Keratinocyte (primary cell): ENCODE data around the gene DOCK3. TPM values are rescaled to one million over a fixed set of nuclear protein-coding genes. Genes with fewer than 3 reads are reported as not detected.

Experiments used
- DNase-seq: peaks from one replicate; pipeline ENCODE4 v3.0.0-alpha.2; 2011; ENCODE audit warnings: low read depth, missing footprints, low spot score
- FAIRE-seq: peaks from 2 replicates; lab custom pipeline; 2011; peaks lifted over from hg19 to GRCh38; lab: Jason Lieb, UNC
- H2AFZ ChIP-seq: 2 replicates; pipeline ENCODE4 v1.6.0; 2012; ENCODE audit warnings: low read length, control low read depth, inconsistent platforms; ENCODE audit not compliant: control insufficient read depth
- H3K27ac ChIP-seq: 2 replicates; pipeline ENCODE4 v1.5.1; 2011; ENCODE audit warnings: low read length; ENCODE audit not compliant: control insufficient read depth, insufficient read depth
- H3K27me3 ChIP-seq: 3 replicates; pipeline ENCODE4 v1.6.0; 2011; ENCODE audit warnings: low read length; ENCODE audit not compliant: control insufficient read depth, insufficient read depth; ENCODE audit errors: extremely low read depth
- H3K36me3 ChIP-seq, 2 experiments: 2 replicates in 1 of 2; 3 replicates in 1 of 2; pipeline ENCODE4 v1.5.1; 2011; ENCODE audit warnings: low read length in 2 of 2, mild to moderate bottlenecking in 1 of 2; ENCODE audit not compliant: control insufficient read depth in 2 of 2, insufficient read depth in 2 of 2; ENCODE audit errors: extremely low read depth in 1 of 2
- H3K4me1 ChIP-seq: 3 replicates; pipeline ENCODE4 v1.5.1; 2011; ENCODE audit warnings: low read length; ENCODE audit not compliant: control insufficient read depth, insufficient read depth; ENCODE audit errors: extremely low read depth
- H3K4me2 ChIP-seq: 3 replicates; pipeline ENCODE4 v1.6.0; 2011; ENCODE audit warnings: low read depth, low read length; ENCODE audit not compliant: control insufficient read depth, insufficient read depth; ENCODE audit errors: extremely low read depth
- H3K4me3 ChIP-seq, 3 experiments: fragments of 200-600 bp in 1 of 3; sonication (generic) in 1 of 3; 2 replicates in 2 of 3; 3 replicates in 1 of 3; pipeline ENCODE4 v1.5.1; 2011 to 2016; ENCODE audit warnings: low read length in 3 of 3, mild to moderate bottlenecking in 3 of 3, control low read depth in 2 of 3, inconsistent platforms in 1 of 3, low read depth in 1 of 3, mixed read lengths in 1 of 3, mixed run types in 1 of 3, moderate library complexity in 1 of 3; ENCODE audit not compliant: control insufficient read depth in 2 of 3, insufficient read depth in 2 of 3; ENCODE audit errors: extremely low read depth in 1 of 3
- H3K79me2 ChIP-seq: 2 replicates; pipeline ENCODE4 v1.6.0; 2012; ENCODE audit warnings: low read length; ENCODE audit not compliant: control insufficient read depth, insufficient read depth
- H3K9ac ChIP-seq: 3 replicates; pipeline ENCODE4 v1.6.0; 2011; ENCODE audit warnings: low read length; ENCODE audit not compliant: control insufficient read depth, insufficient read depth; ENCODE audit errors: extremely low read depth
- H3K9me1 ChIP-seq: 3 replicates; pipeline ENCODE4 v1.6.0; 2011; ENCODE audit warnings: low read length; ENCODE audit not compliant: control insufficient read depth, insufficient read depth; ENCODE audit errors: extremely low read depth
- H3K9me3 ChIP-seq: 2 replicates; pipeline ENCODE4 v1.5.1; 2012; ENCODE audit warnings: low read depth, low read length; ENCODE audit not compliant: control insufficient read depth
- H4K20me1 ChIP-seq: 3 replicates; pipeline ENCODE4 v1.6.0; 2011; ENCODE audit warnings: low read length; ENCODE audit not compliant: control insufficient read depth, insufficient read depth; ENCODE audit errors: extremely low read depth
- CTCF ChIP-seq, 3 experiments: IDR thresholded peaks in 1 of 3; conservative IDR thresholded peaks in 1 of 3; optimal IDR thresholded peaks in 1 of 3; 2 replicates in 2 of 3; 3 replicates in 1 of 3; pipeline versions ENCODE3 to v1.5.1; 2011; ENCODE audit warnings: low read length in 3 of 3, mild to moderate bottlenecking in 3 of 3, moderate library complexity in 2 of 3, control low read depth in 1 of 3, inconsistent platforms in 1 of 3; ENCODE audit not compliant: insufficient read depth in 2 of 3; ENCODE audit errors: extremely low read depth in 1 of 3
- EZH2 ChIP-seq: IDR thresholded peaks from one replicate; pipeline ENCODE4 v1.6.1; 2012; ENCODE audit warnings: inconsistent platforms, mild to moderate bottlenecking, low read length, moderate library complexity
- dilution Hi-C: fragments of 300-500 bp; cut with MboI; formaldehyde crosslinking; loops from one replicate; pipeline ENCODE4 v1.7.0; 2020; ENCODE audit warnings: low sequenced_read_pairs; ENCODE audit not compliant: extremely low pct_ligation_motif_present
- polyA plus RNA-seq, 5 experiments: library from polyadenylated mRNA; depleted of rRNA in 3 of 5; stranded (reverse) in 3 of 5; stranded (forward) in 1 of 5; unstranded in 1 of 5; fragments of >200 nt; gene quantifications; 1 replicate in 1 of 5; 2 replicates in 3 of 5; 3 replicates in 1 of 5; pipeline versions ENCODE4 v1.2.1 to v1.2.3, GENCODE V29; 2011 to 2012; ENCODE audit warnings: missing spikeins in 2 of 5, low read depth in 1 of 5, low replicate concordance in 1 of 5

Gene DOCK3
- polyA plus RNA-seq, 1 donor (not counting 4 experiments of a cell fraction or from before 2014, with no cell fraction given), result 0.10 TPM

- H3K9ac ChIP-seq, result no peak overlapping the region
- H3K9me3 ChIP-seq, result no peaks in the 10 kb centered on the region
- no peaks in the 10 kb centered on the region for H4K20me1 ChIP-seq
- peaks cover 10 to 16% of the 10 kb centered on the region in 2 experiments for H3K36me3 ChIP-seq
- peaks cover 71% of the 10 kb centered on the region for H3K79me2 ChIP-seq
- H3K9me1 ChIP-seq, result peaks cover 5% of the 10 kb centered on the region
- dilution Hi-C loops, result no loop called here
- peaks cover 41% of the 10 kb centered on the region for H3K4me1 ChIP-seq
- DNase-seq (no peak), FAIRE-seq (no peak)
- no peaks in the 10 kb centered on the region for H3K27me3 ChIP-seq
- H3K4me2 ChIP-seq, result no peak overlapping the region
- no peak overlapping the region for H3K27ac ChIP-seq
- TF ChIP-seq EZH2 (no peak), CTCF (optimal IDR thresholded peaks at IDR 0.05 in 1 of 3, IDR thresholded peaks at IDR 0.05 in 1 of 3, conservative IDR thresholded peaks at IDR 0.05 in 1 of 3; ENCODE audit: extremely low read depth in 1 of 3, insufficient read depth in 2 of 3, low read length in 3 of 3) (no peak)
- H3K4me3 ChIP-seq, result no peak overlapping the region
- H2AFZ ChIP-seq, result no peak overlapping the region
Observed at GRCh38 chr3:50635066-50635465, 39.7 kb upstream of the DOCK3 start.

- Histone ChIP-seq H3K27ac (no peak overlapping the region), H3K4me2 (no peak overlapping the region), H3K79me2 (peaks cover 59% of the 10 kb centered on the region), H3K4me1 (peaks cover 32% of the 10 kb centered on the region), H3K9me3 (no peaks in the 10 kb centered on the region), H3K36me3 (peaks cover 17 to 25% of the 10 kb centered on the region in 2 experiments), H4K20me1 (no peaks in the 10 kb centered on the region), H2AFZ (no peak overlapping the region), H3K9me1 (peaks cover 5% of the 10 kb centered on the region), H3K9ac (no peak overlapping the region), H3K27me3 (no peaks in the 10 kb centered on the region), H3K4me3 (no peak overlapping the region)
- TF ChIP-seq EZH2 (no peak), CTCF (optimal IDR thresholded peaks at IDR 0.05 in 1 of 3, IDR thresholded peaks at IDR 0.05 in 1 of 3, conservative IDR thresholded peaks at IDR 0.05 in 1 of 3; ENCODE audit: extremely low read depth in 1 of 3, insufficient read depth in 2 of 3, low read length in 3 of 3) (no peak)
- dilution Hi-C loops, result no loop called here
- DNase-seq (no peak), FAIRE-seq (no peak)
Observed at GRCh38 chr3:50637011-50637410, 37.7 kb upstream of the DOCK3 start.
